NT2/D1 (cell line): ENCODE measurements around the gene FGF22.

Experiments used
- DNase-seq: peaks from one replicate; pipeline ENCODE4 v3.0.0-alpha.2; 2011; ENCODE audit warnings: low read depth, low spot score
- H3K27me3 ChIP-seq: 2 replicates; pipeline ENCODE4 v1.6.0; 2011; ENCODE audit warnings: mild to moderate bottlenecking; ENCODE audit not compliant: insufficient read length, insufficient read depth
- H3K36me3 ChIP-seq: 2 replicates; pipeline ENCODE4 v1.6.1; 2011; ENCODE audit warnings: mild to moderate bottlenecking, low read length, mixed read lengths; ENCODE audit not compliant: insufficient read depth, insufficient read length
- H3K4me1 ChIP-seq: 2 replicates; pipeline ENCODE4 v1.5.1; 2011; ENCODE audit not compliant: insufficient read depth, insufficient read length
- H3K4me3 ChIP-seq: 2 replicates; pipeline ENCODE4 v1.5.1; 2011; ENCODE audit warnings: low read depth; ENCODE audit not compliant: insufficient read length
- H3K9ac ChIP-seq: 2 replicates; pipeline ENCODE4 v1.6.0; 2011; ENCODE audit warnings: low read depth; ENCODE audit not compliant: insufficient read length
- H3K9me3 ChIP-seq: 2 replicates; pipeline ENCODE4 v1.5.1; 2011; ENCODE audit warnings: mild to moderate bottlenecking, low read length; ENCODE audit not compliant: insufficient read depth
- SUZ12 ChIP-seq: IDR thresholded peaks from 2 replicates; pipeline ENCODE4 v1.6.1; 2011; ENCODE audit not compliant: insufficient read length, insufficient read depth; ENCODE audit errors: extremely low read depth
- YY1 ChIP-seq: IDR thresholded peaks from 2 replicates; pipeline ENCODE4 v1.6.1; 2011; ENCODE audit not compliant: insufficient read length, insufficient read depth
- ZNF274 ChIP-seq: IDR thresholded peaks from 2 replicates; pipeline ENCODE4 v1.6.1; 2011; ENCODE audit warnings: mild to moderate bottlenecking, low read depth, low read length

Gene FGF22

GRCh38 chr19:681029-682019, 41.6 kb downstream of the FGF22 start:
- no peak for TF ChIP-seq SUZ12
- no peak for TF ChIP-seq YY1
- no peak for TF ChIP-seq ZNF274
- Histone ChIP-seq H3K9ac (peak overlapping the region; percentile 27), H3K9me3 (no peaks in the 10 kb centered on the region), H3K36me3 (peaks cover 27% of the 10 kb centered on the region), H3K4me1 (peaks cover 23% of the 10 kb centered on the region), H3K4me3 (no peak overlapping the region), H3K27me3 (peaks cover 5% of the 10 kb centered on the region)
- peak; percentile 88 for DNase-seq

GRCh38 chr19:682678-683320, 43.1 kb downstream of the FGF22 start:
- Histone ChIP-seq H3K27me3 (no peaks in the 10 kb centered on the region), H3K36me3 (peaks cover 27% of the 10 kb centered on the region), H3K9me3 (no peaks in the 10 kb centered on the region), H3K4me3 (no peak overlapping the region), H3K4me1 (peaks cover 16% of the 10 kb centered on the region), H3K9ac (peak overlapping the region; percentile 10)
- TF ChIP-seq YY1 (no peak), ZNF274 (no peak), SUZ12 (no peak)
- DNase-seq, result no peak

GRCh38 chr19:685454-685931, 45.8 kb downstream of the FGF22 start:
- H3K9ac ChIP-seq, result no peak overlapping the region
- DNase-seq, result no peak

GRCh38 chr19:686589-687297, 47.1 kb downstream of the FGF22 start:
- H3K4me1 ChIP-seq, result peaks cover 15% of the 10 kb centered on the region
- no peak for DNase-seq
- TF ChIP-seq SUZ12 (no peak), ZNF274 (no peak), YY1 (no peak)
- H3K9me3 ChIP-seq, result no peaks in the 10 kb centered on the region
- H3K4me3 ChIP-seq, result no peak overlapping the region
- H3K36me3 ChIP-seq, result peaks cover 14% of the 10 kb centered on the region
- no peaks in the 10 kb centered on the region for H3K27me3 ChIP-seq
- H3K9ac ChIP-seq, result peak overlapping the region; percentile 18

More at GRCh38 chr19:685454-685931, 45.8 kb downstream of the FGF22 start:
- no peaks in the 10 kb centered on the region for H3K27me3 ChIP-seq
- H3K36me3 ChIP-seq, result peaks cover 20% of the 10 kb centered on the region
- peaks cover 12% of the 10 kb centered on the region for H3K4me1 ChIP-seq
- no peak for TF ChIP-seq SUZ12
- no peak for TF ChIP-seq ZNF274
- no peak for TF ChIP-seq YY1
- no peak overlapping the region for H3K4me3 ChIP-seq
- H3K9me3 ChIP-seq, result no peaks in the 10 kb centered on the region

- TF ChIP-seq SUZ12, result no peak
- no peak for TF ChIP-seq ZNF274
- TF ChIP-seq YY1, result no peak
- Histone ChIP-seq H3K4me3 (no peak overlapping the region), H3K36me3 (peaks cover 5% of the 10 kb centered on the region), H3K27me3 (no peaks in the 10 kb centered on the region), H3K4me1 (peaks cover 15% of the 10 kb centered on the region), H3K9ac (no peak overlapping the region), H3K9me3 (no peaks in the 10 kb centered on the region)
- DNase-seq, result no peak
These were observed 48.0 kb downstream of the FGF22 start for GRCh38 chr19:687569-688166.

GRCh38 chr19:688214-688613, 48.5 kb downstream of the FGF22 start:
- Histone ChIP-seq H3K4me3 (no peak overlapping the region), H3K27me3 (no peaks in the 10 kb centered on the region), H3K9me3 (no peaks in the 10 kb centered on the region), H3K4me1 (peaks cover 15% of the 10 kb centered on the region), H3K9ac (no peak overlapping the region), H3K36me3 (no peaks in the 10 kb centered on the region)
- DNase-seq, result no peak
- TF ChIP-seq YY1 (no peak), ZNF274 (no peak), SUZ12 (no peak)
